Measurements from ENCODE around the gene UNC13C.

The UNC13C gene

DNA sequence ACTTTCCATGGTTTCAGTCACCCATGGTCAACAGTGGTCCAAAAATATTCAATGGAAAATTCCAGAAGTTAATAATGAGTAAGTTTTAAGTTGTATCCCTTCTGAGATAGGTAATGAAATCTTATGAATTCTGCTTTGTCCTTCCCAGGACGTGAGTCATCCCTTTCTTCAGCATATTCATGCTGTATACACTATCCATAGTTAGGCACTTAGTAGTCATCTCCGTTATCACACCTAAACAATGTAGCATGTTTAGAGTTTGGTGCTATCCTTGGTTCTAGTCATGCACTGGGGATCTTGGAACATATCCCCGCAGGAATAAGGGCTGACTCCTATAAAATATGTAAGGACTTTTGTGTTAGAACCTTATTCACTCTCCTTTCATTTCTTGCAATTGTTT is 153.2 kb downstream of the UNC13C start:
- DNase-seq: no peak

DNA sequence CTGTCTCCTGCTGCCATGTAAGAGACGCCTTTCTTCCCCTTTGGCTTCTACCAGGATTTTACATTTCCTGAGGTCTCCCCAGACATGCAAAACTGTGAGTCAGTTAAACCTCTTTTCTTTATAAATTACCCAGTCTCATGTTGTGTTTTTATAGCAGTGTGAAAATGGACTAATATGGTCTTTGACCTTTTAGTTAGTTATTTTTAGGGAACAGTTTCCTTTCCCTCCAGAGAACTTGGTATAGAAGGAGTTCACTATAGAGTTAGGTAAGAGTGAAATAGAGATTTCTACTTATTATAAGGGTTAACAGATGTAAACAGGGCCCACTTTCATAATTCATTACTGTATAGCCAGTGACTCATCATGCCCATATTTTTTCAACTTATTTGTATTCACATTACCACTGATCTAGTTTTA is 170.9 kb downstream of the UNC13C start:
- DNase-seq: no peak

DNA sequence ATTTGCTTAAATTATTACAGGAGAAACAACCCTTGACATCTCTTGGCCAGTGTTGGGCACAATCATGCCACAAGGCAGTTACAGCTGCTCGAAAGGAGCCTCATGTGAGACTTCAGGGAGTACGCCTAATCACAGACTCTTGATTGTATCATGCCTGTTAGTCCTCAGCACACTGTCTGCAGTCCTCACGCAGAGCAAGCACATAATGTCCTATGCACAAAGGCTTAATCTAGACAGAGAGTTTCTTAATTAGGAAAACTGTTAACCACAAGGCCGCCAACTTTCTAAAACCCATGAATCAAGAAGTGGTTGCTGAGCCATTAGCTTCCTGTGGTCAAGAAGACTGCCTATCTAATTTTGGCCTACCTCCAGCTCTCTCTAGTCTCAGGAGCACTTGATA is 172.0 kb downstream of the UNC13C start:
- no peak for DNase-seq

DNA sequence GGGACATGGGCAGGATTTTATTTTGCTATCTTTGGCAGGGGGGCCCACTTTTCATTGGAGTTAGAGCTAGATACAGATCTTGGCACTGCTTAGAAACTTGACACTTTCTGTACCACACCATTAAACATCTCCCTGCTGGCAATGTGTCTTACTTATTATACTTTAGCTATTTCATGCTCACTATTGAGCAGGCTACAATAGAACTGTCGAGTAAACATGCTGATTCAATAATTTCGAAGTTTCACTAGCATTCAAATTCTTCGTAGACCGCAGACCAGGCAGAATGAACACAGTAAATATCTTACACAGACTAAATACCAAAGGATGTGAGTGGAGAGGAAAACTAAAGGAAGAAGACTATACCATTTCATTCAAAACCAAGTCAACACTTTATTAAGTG is 180.8 kb downstream of the UNC13C start:
- DNase-seq: no peak

DNA sequence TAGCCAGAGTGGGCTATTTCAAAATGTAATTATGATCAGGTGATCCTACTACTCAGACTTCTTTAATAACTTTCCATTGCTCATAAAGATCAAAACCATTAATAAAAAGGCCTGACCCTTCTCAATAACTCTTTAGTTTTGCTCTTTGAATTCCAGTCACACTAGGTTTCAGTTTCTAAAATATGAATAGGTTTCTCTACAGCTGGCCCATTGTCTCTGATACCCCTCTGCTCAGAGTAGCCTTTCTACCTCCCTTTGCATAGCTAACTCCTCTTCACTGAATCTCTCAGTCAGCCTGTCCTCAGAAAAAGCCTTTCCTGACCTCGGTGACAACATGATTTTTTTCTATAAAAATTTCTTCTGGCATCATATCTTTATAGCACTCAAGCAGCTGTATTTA is 209.1 kb downstream of the UNC13C start:
- no peak for DNase-seq

DNA sequence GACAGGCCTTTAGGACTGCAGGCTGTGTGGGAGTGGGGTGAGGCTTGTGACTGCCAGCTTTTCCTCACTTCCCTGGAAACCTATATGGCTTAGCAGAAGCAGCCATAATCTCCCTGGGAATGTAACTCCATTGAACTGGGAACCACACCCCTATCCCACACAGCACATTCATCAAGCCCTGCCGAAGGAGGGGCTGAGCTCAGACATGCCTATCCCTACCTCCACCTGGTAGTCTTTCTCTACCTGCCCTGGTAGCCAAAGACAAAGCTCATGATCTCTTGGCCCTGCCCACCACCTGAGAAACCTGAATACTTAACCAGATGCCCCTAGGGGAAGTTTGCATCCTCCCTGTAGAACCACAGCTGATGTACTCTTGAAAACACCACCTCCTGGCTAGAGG is 219.8 kb downstream of the UNC13C start:
- no peak for DNase-seq

DNA sequence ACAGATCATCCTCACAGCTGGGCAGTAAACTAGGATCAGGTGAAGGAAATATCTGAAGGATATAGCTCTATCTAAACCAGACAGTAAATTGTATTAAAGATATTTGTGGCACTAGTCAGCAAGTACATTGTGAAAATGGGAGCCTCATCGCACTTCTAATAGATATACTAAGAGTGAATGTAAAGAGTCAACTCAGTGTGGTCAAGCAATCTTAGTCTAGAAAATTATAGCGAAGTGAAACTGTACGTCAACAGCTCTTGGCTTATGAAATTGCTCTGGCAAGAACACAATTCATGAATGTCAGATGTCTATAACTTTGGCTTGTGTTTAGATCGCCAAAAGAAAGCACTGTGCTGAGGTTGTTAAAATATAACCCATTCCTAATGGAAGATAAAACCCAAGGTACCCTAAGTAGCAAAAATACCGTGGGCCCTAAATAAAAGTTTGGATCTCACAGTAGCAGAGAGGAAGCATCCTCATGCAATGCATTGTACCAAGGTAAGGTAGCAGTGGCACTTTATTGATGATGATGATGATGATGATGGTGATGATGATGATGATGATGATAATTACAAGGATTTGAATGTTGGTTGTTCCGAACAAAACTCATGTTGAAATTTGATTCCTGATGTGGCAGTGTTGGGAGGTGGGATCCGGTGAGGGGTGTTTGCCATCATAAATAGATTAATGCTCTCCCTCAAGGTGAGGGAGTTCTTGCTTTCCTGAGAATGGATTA is 228.5 kb downstream of the UNC13C start:
- no peak for DNase-seq

DNA sequence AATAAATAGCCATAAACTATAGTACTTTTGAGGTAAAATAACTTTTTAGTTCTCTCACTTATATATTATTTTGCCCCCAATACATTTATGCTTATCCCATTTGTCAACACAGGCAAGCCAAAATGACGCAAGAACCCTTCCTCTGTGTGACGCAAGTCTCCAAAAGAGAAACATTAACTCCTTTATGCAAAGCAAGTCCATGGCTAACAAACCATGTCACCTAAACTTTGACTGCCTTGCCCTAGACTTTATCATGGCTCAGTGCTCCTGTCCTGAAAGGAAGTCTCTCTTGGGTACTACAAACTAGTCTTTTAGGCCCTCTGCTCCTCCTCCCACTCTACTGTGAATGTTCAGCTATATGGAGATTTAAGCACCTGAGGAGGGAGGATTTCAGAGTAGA is 230.5 kb downstream of the UNC13C start:
- no peak for DNase-seq

DNA sequence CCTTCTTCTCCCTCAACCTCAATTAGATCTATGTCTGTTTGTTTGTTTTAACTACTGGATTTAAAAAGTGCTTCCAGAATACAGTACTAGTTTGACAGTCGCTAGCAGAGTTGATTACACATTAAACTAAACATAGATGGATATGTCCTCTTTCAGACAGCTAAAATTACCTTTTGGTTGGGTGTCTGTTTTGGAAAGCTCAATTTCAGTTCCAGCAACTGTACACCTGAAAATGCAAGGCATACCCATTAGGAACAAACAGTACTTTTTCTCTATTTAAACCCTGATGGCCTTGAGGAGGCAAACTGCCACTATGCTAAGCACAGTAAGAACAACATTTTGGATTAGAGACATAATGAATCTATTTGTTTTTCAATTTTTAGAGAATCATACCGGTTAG is 234.4 kb downstream of the UNC13C start:
- no peak for DNase-seq

DNA sequence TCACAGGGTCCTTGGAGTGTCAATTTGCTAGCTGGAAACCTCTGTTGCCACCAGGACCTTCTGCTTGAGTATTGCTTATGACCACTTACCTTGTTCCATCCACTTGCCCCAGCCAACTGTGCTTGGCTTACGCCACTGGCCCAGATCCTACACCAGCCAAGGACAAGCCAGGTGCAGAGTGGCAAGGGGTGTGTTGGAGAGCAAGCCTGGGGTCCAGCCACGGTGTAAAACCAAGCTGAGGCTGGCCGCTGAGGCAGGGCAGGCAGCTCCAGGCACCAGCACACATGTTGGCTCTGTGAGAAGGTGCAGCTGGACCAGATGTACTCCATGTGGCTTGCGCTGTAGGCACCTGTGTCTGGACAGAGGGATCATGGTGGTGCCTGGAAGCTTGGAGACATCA is 248.2 kb downstream of the UNC13C start:
- DNase-seq: no peak

DNA sequence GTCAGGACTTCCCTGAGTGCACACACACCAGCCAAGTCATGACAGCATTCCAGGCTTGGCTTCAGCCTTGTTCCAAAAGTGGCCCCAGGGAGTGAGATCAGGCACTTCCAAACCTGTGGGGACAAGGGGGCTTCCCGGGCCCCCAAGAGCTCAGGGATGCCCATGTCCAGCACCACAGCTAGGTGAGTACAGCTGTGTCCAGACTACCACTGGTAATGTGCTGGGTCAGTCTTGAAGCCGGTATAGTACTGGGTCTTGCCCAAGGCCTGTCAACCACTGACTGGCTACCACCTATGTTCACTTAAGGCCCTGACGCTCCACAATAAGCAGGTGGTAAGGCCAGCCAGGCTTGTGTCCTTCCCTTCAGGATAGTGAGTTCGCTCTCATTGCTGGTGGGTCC is 249.3 kb downstream of the UNC13C start:
- no peak for DNase-seq

DNA sequence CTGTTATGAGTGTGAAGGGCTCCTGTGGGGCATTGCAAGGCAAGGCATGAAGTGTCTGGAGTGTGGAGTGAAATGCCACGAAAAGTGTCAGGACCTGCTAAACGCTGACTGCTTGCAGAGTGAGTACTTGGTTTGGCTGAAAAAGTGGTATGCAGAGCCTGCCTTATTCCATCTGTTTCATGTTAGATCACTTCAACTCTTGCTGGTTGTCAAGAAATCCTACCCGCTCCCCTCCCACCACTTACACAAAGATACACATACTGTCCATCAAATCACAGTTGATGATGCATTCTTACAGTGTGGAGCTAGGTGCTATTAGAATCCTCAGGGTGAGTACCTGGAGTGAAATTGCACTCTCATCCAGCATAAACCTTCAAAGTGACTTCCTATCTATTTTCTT is 272.1 kb downstream of the UNC13C start:
- DNase-seq: no peak

DNA sequence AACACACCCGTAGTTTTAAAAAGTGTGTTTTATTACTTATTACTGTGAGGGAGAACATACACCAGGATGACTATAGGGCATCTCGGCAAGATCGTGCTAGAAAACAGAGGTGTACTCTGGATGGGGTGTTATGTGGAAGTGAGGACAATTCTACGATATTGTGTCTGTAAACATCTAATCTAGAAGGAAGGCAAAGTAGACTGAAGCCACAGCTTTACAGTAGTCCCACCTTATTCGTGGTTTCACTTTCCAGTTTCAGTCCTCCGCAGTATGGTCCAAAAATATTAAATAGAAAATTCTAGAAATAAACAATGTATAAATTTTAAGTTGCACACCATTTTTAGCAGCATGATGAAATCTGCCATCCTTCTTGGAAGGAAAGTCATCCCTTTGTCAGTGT is 277.9 kb downstream of the UNC13C start:
- no peak for DNase-seq

DNA sequence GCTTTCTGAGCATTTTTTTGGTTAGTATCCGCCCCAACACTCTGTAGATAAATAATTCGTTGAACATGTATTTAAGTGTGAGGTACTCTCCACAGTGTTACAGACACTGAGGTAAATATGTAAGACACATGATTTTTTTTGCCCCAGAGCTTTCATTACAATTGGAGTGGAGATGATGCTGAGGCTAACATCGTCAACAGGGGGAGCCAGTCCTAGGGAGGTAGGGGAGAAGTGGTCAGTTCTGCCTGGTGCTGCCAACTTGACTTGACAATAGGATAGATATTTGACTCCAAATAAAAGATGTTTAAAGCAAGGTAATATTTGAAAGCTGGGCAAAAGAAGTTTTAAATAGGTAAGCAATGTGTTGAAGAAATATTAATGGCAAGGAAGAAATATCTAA is 295.7 kb downstream of the UNC13C start:
- peak; percentile 20 to 24 for DNase-seq

DNA sequence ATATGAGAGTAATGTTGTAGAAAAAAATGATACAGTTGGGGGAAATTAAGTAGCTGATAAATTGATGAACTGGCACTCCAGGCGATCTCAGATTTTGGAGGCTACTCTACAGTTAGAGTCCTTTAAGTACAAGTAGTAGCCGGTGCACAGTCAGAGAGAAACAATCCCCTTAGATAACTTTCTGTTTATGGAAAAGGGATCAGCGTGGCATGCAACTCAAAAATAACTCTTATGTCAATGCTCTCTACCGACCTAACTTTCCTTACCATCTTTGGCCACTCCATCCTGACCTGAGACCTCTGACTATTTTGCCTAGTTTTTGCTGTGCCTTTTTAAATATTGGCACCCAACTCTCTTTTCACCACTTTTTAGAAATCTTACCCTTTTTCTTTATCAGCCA is 299.6 kb downstream of the UNC13C start:
- DNase-seq: no peak

DNA sequence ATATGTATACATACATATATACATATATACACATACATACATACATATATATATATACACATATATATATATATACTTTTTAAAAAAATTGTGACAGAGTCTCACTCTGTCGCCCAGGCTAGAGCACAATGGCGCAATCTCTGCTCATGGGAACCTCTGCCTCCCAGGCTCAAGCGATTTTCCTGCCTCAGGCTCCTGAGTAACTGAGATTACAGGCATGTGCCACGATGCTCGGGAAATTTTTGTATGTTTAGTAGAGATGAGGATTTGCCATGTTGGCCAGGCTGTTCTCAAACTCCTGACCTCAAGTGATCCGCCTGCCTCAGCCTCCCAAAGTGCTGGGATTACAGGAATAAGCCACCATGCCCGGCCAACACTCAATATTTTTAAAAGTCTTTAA is 302.5 kb downstream of the UNC13C start:
- DNase-seq: no peak

DNA sequence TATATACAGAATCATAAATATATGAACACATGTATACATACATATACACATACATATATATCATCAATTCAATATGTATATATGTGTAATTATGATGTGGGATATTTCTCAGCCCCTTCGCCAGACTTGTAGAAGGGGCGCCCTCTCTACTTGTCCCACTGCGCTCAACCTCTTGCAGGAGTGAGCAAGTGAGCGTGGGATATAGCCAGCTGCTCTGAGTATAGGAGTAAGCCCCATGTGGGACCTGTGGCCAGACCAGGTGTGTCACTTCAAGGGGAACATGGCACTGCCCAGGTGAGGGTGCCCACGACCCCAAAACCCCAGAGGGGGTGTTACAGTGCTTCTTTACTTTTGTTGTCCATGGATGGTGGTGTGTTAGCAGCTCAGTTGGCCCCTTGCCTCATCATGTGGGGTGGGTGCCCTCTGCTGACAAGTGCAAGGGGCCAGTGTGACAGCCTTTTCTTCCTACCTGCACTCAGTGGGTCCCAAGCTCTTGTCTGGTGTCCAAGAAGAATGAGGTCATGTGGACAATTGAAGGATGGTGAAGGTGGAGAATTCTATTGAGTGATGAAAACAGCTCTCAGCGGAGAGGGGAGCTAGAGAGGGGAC is 304.1 kb downstream of the UNC13C start:
- no peak for DNase-seq

DNA sequence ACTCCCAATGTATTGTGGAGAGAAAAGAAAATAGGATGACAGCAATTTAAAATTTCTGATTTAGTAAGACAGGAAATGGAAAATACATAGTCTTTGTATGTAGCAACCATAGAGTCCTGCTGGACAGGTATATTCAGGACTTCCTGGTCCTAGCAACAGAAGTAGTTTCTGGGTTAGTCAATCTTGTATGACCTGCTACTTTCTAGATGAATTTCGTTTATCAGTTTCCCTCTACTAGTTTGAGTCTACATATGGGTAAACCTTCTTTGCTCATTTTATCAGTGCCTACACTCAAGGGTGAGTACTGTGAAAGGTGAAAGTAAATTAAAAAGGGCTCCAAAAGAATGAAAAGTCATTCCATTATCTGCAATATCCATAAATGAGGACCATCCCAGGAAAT is 309.8 kb downstream of the UNC13C start:
- DNase-seq: no peak

DNA sequence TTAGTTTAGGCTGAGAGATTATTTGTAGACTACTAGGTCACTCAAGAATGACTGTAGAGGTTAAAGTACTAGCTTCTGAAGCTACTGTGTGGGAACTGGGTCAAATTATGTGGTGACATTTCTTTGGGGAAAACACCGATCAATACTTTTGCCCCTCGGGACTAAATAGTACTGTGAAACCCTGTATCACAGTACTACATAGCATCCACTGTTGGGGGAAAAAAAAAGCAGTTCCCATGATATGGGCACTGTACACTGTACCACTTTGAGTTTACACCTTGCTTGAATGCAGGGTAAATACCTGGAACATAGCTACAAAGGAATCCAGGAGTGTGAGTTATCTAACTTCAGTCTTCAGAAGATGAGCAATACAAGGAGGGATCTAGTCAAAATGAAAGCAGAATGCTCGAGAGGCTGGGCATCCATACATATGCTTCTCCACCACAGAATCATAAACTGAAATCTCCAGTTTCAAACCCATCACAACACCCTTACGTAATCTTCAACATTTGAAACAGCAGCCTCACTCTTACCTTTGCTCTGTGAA is 311.4 kb downstream of the UNC13C start:
- DNase-seq: no peak

DNA sequence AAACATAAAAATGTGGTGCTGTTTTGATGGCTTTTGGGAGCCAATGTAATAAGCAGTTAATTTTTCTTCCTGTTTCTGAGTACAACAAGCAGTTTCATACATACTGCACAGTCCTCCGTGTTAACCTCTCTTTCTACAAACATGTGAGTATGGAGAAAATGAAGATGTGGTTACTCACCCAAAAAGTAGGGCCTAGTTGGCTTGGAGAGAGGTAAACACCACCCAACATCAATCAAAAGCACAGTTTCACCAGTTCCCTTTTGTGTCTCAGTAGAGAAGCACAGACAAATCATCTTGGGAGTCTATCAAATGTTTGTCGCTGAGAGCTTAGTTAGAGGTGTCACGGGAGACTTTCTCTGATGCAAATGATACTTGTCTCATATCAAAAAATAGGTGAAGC is 320.2 kb downstream of the UNC13C start:
- DNase-seq: no peak

DNA sequence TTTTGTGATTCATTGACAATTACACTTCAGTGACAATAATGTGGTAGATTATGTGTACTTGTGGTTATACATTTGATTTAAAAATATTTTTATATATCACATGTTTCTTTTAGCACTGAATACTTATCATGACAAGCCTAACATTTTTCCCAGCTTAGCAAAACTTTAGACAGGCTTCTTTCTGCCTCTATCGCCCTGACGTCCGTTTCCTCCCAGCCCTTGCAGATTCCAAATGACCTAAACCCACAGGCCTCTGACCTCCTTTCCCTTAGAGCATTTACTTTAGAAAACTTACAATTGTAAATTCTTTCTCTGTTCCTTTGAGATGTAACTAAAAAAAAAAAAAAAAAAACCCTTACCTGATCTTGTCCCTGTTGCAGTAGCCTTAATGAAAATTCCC is 326.1 kb downstream of the UNC13C start:
- no peak for DNase-seq

DNA sequence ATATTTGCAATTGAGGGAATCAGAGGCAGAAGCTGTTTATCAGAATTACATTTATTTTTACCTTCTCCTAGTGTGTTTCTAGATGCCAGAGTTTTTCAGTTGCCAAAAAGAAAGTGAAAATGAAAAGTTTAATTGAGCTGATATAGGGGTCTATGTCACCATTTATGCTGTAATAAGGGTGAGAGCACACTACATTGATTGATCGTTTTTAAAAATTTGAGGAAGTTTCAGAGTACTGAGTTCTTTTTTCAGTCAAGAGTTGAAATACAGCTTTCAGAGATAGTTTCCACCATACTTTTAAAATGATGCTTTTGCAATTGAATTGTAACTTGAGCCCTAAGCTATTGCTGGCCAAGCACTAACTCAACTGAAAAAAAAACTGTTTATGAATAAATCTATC is 326.9 kb downstream of the UNC13C start:
- DNase-seq: no peak

DNA sequence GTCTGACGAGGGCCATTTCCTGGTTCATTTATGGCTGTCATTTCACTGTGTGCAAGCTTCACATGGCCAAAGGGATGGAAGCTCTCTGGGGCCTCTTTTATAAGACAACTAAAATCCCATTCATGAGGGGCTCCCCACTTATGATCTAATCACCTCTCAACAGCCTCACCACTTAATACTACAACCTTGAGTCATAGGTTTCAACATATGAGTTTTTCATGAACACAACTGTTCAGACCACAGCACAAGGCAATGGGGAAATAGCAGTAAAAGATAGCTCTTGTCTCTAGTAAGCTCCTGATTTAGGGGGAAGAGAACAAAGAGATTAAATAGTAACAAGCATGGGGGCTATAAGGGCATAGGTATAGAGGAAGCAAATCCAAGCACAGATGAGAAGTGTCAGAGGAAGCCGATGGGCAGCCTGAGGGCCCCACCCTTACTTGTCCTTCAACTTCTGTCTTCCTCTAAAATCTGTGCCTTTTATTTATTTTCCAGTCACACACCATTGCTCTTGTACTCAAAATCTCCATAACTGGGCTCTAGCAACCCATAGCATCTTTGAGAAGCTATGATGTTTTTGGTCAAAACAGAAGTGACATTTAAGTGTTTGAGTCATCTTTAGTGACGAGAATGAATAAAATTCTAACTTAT is 329.1 kb downstream of the UNC13C start:
- DNase-seq: no peak

DNA sequence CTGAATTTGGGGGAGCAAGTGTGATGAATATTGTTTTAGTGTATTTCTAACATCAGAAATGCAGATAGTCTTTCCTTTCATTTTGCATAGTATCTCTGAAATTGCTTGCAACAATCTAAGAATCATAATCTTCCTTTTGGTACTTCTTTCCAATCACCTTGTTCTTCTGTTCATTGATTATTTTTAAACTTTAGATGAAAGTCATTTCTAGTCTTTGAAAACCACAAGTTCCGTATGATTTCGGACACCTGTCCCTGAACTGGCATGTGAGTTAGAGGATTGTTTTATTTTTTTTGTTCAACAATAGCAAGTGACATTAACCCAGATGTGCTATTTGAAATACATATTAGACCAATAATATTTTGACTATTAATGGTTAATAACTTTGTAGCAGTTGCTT is 329.7 kb downstream of the UNC13C start:
- DNase-seq: no peak
